Stimulated activated CD4-positive, alpha-beta T cell treated with anti-CD3 and anti-CD28 coated beads, Interleukin-1b, Interleukin-23, amount 100 ng/mL, for 1 hour (primary cell): ENCODE data around the gene P3H2.

Experiments used
- DNase-seq, 2 donors: peaks; one replicate each; pipeline ENCODE4 v3.0.0-alpha.2; 2020; ENCODE audit warnings: low read depth in 2 of 2

The P3H2 gene

GRCh38 chr3:190125436-190126068 is 4.9 kb upstream of the P3H2 start:
- DNase-seq = no peak

GRCh38 chr3:190124067-190124466 is 3.4 kb upstream of the P3H2 start:
- no peak for DNase-seq

GRCh38 chr3:190122198-190122771 is 1.6 kb upstream of the P3H2 start:
- DNase-seq = no peak

GRCh38 chr3:190121383-190121782 is 686 bp upstream of the P3H2 start:
- no peak for DNase-seq

- DNase-seq = no peak
Observed at GRCh38 chr3:190121061-190121377, 322 bp upstream of the P3H2 start.

GRCh38 chr3:190119461-190120268 is 1.0 kb downstream of the P3H2 start:
- no peak for DNase-seq

GRCh38 chr3:190118438-190118837 is 2.3 kb downstream of the P3H2 start:
- DNase-seq = no peak

- no peak for DNase-seq
Observed at GRCh38 chr3:190117981-190118380, 2.7 kb downstream of the P3H2 start.

GRCh38 chr3:190116551-190117067 is 4.1 kb downstream of the P3H2 start:
- DNase-seq = no peak

GRCh38 chr3:190110826-190111225 is 9.9 kb downstream of the P3H2 start:
- no peak for DNase-seq

GRCh38 chr3:190109441-190109840 is 11.3 kb downstream of the P3H2 start:
- DNase-seq = no peak

- no peak for DNase-seq
Observed at GRCh38 chr3:190108804-190109203, 11.9 kb downstream of the P3H2 start.

GRCh38 chr3:190105876-190106275 is 14.8 kb downstream of the P3H2 start:
- DNase-seq = no peak

GRCh38 chr3:190101320-190102011 is 19.2 kb downstream of the P3H2 start:
- DNase-seq = no peak

- DNase-seq = no peak
Observed at GRCh38 chr3:190099099-190099498, 21.6 kb downstream of the P3H2 start.

GRCh38 chr3:190097617-190098016 is 23.1 kb downstream of the P3H2 start:
- no peak for DNase-seq

GRCh38 chr3:190097025-190097424 is 23.7 kb downstream of the P3H2 start:
- DNase-seq = no peak

- no peak for DNase-seq
Observed at GRCh38 chr3:190096345-190096744, 24.4 kb downstream of the P3H2 start.

- DNase-seq = no peak
Observed at GRCh38 chr3:190094160-190094718, 26.5 kb downstream of the P3H2 start.

GRCh38 chr3:190092250-190092649 is 28.4 kb downstream of the P3H2 start:
- no peak for DNase-seq

- DNase-seq = no peak
Observed at GRCh38 chr3:190089711-190090110, 31.0 kb downstream of the P3H2 start.

GRCh38 chr3:190088890-190089289 is 31.8 kb downstream of the P3H2 start:
- DNase-seq = no peak
